Measurements from ENCODE around the gene SLCO3A1.

Gene SLCO3A1

DNA sequence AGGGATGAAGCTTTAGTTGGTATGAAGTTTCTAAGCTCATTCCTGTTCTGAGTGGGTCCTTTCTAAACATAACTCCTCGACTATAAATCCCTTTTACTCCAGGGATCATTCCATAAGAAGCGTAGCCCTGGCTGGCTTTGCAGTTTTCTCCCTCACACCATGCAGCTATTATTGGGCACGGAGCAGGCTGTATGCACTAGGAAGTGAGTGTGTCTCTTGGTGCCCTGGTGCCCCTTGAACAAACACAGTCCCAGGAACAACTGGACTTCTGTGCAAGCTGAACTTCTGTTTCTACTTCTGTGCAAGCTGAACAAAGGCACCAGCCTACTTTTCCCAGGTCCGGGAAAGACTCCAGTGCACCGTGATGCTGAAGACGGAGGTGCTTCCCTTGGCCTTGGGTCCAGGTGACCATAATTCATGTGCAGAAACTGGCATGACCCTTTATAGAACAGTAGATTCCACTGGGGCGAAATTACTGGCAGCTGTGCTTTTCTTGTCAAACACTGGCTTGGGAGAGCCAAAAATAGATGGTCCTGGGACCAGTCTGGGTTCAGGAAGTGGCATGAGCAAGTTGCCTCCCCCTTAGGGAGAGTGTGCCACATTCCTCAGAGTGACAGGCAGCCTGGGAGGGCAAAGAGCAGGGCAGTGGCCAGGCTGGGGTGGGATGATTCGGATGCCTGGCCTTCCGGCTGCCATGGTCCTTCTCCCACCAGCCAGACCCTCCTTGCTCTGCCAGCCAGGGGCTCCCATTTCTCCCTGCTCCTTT is 127.2 kb downstream of the SLCO3A1 start:
- POLR2A ChIA-PET (ENCODE audit: low non-redundant PET), result no interaction called here
- CTCF ChIA-PET, result interaction anchor here (0.7 kb wide), 2 partner anchors 10 to 54 kb away, joined by 3 read pairs; no protein-coding TSS in a partner anchor
- TF ChIP-seq, protein P1, sequence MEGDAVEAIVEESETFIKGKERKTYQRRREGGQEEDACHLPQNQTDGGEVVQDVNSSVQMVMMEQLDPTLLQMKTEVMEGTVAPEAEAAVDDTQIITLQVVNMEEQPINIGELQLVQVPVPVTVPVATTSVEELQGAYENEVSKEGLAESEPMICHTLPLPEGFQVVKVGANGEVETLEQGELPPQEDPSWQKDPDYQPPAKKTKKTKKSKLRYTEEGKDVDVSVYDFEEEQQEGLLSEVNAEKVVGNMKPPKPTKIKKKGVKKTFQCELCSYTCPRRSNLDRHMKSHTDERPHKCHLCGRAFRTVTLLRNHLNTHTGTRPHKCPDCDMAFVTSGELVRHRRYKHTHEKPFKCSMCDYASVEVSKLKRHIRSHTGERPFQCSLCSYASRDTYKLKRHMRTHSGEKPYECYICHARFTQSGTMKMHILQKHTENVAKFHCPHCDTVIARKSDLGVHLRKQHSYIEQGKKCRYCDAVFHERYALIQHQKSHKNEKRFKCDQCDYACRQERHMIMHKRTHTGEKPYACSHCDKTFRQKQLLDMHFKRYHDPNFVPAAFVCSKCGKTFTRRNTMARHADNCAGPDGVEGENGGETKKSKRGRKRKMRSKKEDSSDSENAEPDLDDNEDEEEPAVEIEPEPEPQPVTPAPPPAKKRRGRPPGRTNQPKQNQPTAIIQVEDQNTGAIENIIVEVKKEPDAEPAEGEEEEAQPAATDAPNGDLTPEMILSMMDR (conservative IDR thresholded peaks at IDR 0.05; ENCODE audit: low read depth), result no peak
- no peak overlapping the region for H3K27ac ChIP-seq
- DNase-seq (ENCODE audit: low spot score), result no peak

DNA sequence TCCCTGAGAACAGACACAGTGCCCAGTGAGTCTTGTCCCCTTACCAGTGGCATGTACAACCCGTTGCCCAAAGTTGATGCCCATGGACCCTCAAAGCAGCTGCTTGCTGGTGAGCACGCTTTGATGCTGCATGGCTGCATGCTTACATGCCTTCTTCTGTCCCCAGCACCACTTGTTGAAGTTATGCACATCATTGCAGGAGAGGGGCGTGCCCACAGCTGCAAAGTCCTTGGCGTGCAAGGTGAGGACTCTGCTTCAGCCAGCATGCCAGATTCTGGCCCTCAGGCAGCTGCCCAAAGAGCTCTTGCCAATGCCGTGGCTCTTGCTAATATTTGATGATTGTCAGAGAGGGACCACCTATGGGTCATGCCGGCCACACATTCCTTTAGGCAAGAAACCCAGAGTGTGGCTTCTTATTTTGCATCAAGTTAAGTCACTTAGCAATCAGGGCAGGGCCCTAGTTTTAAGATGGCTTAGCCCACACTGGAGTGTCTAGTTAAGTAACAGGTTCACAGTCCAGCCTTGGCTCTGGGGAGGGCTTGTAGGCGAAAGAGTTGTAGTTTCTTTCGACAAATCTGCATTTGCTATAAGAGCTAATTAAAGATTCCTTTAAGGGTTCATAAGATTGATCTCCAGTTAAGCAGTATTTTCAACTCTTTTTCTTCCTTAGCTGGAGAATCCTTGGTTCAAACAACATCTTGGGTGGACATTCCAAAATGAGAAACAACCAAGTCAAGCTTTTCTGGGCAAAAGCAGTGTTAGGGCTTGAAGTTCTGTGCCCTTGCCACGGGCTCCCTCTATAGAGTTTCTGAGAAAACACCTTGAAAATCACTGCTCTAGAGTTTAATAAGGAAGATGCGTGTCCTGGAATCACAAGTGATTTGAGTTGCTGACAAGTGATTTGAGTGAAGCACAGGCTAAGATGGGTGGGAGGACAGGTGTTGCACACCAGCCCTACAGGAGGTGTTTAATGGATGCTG is 128.6 kb downstream of the SLCO3A1 start:
- TF ChIP-seq, protein P1 (conservative IDR thresholded peaks at IDR 0.05; ENCODE audit: low read depth), result no peak; the same call in 1 of the 2 replicates
- CTCF ChIA-PET, result interaction anchor here (0.6 to 1.2 kb wide), 4 partner anchors 40 to 128 kb away, joined by 3 to 6 read pairs (median 3); partner anchors contain the start of gene SLCO3A1
- DNase-seq (ENCODE audit: low spot score), result no peak
- POLR2A ChIA-PET (ENCODE audit: low non-redundant PET), result no interaction called here
- no peak overlapping the region for H3K27ac ChIP-seq

DNA sequence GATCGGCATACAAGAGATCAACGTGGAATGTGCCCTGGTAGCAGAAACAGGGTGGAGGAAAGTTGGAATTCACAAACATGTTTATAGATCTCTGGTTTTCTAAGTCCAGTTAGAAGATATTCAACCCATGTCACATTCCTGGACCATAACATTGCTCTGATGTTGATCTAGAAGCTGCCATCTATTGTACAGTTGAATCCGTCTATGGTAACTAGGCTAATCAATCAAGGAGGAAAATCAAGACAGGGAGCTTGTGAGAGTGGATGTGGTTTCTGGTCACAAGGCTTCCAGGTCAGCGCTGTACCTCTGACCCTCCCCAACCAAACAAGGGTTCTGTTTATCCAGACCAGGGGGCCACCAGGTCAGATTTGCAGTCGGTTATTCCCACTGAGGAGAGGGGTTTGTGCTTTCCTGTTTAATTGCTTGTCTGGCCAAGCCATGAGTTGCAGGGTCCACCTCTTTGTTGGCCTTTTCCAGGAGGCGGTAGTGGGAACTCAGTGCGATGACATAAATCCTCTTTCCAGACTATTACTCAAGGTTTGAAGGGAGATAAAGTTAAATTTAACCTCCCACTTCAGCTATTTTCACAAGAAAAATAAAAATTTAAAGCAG is 130.3 kb downstream of the SLCO3A1 start:
- CTCF ChIA-PET, result interaction anchor here (0.7 kb wide), 2 partner anchors 93 to 130 kb away, joined by 3 read pairs; partner anchors contain the start of gene SLCO3A1
- no peak for DNase-seq (ENCODE audit: low spot score)
- POLR2A ChIA-PET (ENCODE audit: low non-redundant PET), result no interaction called here
- H3K27ac ChIP-seq, result no peak overlapping the region
- TF ChIP-seq, protein P1 (conservative IDR thresholded peaks at IDR 0.05; ENCODE audit: low read depth), result no peak

DNA sequence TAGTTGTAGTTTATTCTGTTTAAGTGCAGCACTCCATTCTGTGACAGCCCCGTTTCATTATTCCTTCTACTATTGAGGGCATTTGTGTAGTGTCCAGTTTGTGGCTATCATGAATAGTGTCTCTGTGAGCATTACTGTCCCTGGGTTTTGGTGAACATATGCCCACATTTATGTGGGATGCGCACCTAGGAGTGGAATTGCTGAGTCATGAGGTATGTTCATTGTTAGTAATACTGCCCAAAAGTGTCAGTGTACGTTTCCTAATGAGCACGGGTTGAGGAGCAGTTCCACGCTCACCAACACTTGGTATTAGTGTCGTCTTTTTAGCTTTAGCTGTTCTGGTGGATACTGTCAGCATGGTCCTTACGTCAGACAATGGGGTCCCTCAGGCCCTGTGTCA is 131.8 kb downstream of the SLCO3A1 start:
- POLR2A ChIA-PET (ENCODE audit: low non-redundant PET), result no interaction called here
- CTCF ChIA-PET, result no interaction called here
- no peak overlapping the region for H3K27ac ChIP-seq
- DNase-seq (ENCODE audit: low spot score), result no peak
- TF ChIP-seq, protein P1 (conservative IDR thresholded peaks at IDR 0.05; ENCODE audit: low read depth), result no peak

DNA sequence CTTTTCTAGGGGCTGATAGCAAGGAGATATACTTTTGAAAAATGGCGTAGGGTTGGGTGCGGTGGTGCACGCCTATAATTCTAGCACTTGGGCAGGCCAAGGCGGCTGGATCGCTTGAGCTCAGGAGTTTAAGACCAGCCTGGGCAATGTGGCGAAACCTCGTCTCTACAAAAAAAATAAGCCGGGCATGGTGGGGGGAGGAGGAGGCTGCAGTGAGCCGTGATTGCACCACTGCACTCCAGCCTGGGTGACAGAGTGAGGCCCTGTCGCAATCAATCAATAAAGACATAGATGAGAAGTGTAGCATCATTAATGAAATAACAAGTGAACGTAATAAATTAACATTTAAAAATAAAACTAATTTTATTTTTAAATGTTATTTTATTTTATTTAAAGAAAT is 134.6 kb downstream of the SLCO3A1 start:
- ChIA-PET CTCF (no interaction called here), POLR2A (ENCODE audit: low non-redundant PET) (no interaction called here)
- no peak for DNase-seq (ENCODE audit: low spot score)
- H3K27ac ChIP-seq, result no peak overlapping the region
- TF ChIP-seq, protein P1 (conservative IDR thresholded peaks at IDR 0.05; ENCODE audit: low read depth), result no peak

DNA sequence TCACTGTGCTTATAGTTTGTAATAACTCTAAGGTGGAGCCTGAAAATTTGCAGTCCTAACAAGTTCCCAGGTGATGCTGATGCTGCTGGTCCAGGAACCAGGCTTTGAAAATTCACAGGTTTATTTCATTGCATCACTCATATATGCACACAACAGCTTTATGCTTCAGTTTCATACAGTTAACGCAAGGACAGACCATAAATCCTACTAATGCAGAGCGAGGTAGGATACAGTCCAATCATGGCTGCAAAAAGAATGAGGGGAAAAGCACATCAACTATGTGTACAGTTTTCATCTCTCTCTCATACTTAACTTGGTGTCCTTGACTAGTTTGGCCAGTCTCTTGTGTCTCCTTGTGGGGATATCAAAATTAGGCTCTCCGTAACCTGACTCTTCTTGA is 135.1 kb downstream of the SLCO3A1 start:
- no peak for DNase-seq (ENCODE audit: low spot score)
- TF ChIP-seq, protein P1 (conservative IDR thresholded peaks at IDR 0.05; ENCODE audit: low read depth), result no peak
- ChIA-PET CTCF (no interaction called here), POLR2A (ENCODE audit: low non-redundant PET) (no interaction called here)
- no peak overlapping the region for H3K27ac ChIP-seq
